Natural killer cell (primary cell): ENCODE measurements around the gene CC2D2A. TPM values are rescaled to one million over a fixed set of nuclear protein-coding genes. Genes with fewer than 3 reads are reported as not detected.

Experiments used
- ATAC-seq, 3 donors: fragments of 150-1000 bp in 2 of 3; fragments of 200-7000 bp in 1 of 3; cut with Tn5 transposase; 1 replicate in 1 of 3; 2 replicates in 2 of 3; pipeline ENCODE4 v1.10.0; 2021; ENCODE audit warnings: mild to moderate bottlenecking in 2 of 3, moderate library complexity in 2 of 3
- DNase-seq, 2 donors: peaks; one replicate each; pipeline versions ENCODE4 v3.0.0 to v3.0.0-alpha.2; 2013 to 2021; ENCODE audit warnings: mixed read lengths in 1 of 2
- H3K27ac ChIP-seq: one replicate; pipeline ENCODE4 v1.5.1; 2013; ENCODE audit warnings: mild to moderate bottlenecking, low read length
- H3K27me3 ChIP-seq: one replicate; pipeline ENCODE4 v1.6.1; 2013; ENCODE audit warnings: low read length; ENCODE audit not compliant: control insufficient read depth, insufficient read depth
- H3K36me3 ChIP-seq: one replicate; pipeline ENCODE4 v1.6.1; 2013; ENCODE audit warnings: low read length; ENCODE audit not compliant: control insufficient read depth, insufficient read depth
- H3K4me1 ChIP-seq: one replicate; pipeline ENCODE4 v1.6.1; 2013; ENCODE audit warnings: low read length; ENCODE audit not compliant: control insufficient read depth, insufficient read depth
- H3K4me3 ChIP-seq: one replicate; pipeline ENCODE4 v1.5.1; 2013; ENCODE audit warnings: low read length
- H3K9me3 ChIP-seq: one replicate; pipeline ENCODE4 v1.6.1; 2013; ENCODE audit warnings: low read length; ENCODE audit not compliant: control insufficient read depth, insufficient read depth
- H3K27ac Mint-ChIP-seq, 2 donors: one replicate each; pipeline ENCODE4 v1.8.0; 2022; ENCODE audit warnings: mild to moderate bottlenecking in 2 of 2, mixed read lengths in 2 of 2, moderate library complexity in 1 of 2
- H3K27me3 Mint-ChIP-seq, 2 donors: one replicate each; pipeline ENCODE4 v1.8.0; 2022; ENCODE audit warnings: low read depth in 2 of 2, mixed read lengths in 2 of 2
- H3K36me3 Mint-ChIP-seq: one replicate; pipeline ENCODE4 v1.8.0; 2022; ENCODE audit warnings: mixed read lengths
- H3K4me1 Mint-ChIP-seq, 2 donors: one replicate each; pipeline ENCODE4 v1.8.0; 2022; ENCODE audit warnings: mixed read lengths in 2 of 2
- H3K4me3 Mint-ChIP-seq: one replicate; pipeline ENCODE4 v1.8.0; 2022; ENCODE audit warnings: mild to moderate bottlenecking, moderate library complexity, mixed read lengths
- H3K9me3 Mint-ChIP-seq, 2 donors: one replicate each; pipeline ENCODE4 v1.8.0; 2022; ENCODE audit warnings: mixed read lengths in 2 of 2
- WGBS: methylation state at CpG from one replicate; pipeline ENCODE4 v1.1.7; 2013; ENCODE audit warnings: missing lambda C conversion rate; ENCODE audit not compliant: insufficient coverage; 5-methylcytosine and 5-hydroxymethylcytosine counted together
- intact Hi-C: fragments of 100-400 bp; cut with micrococcal nuclease; formaldehyde crosslinking; loops from one replicate; pipeline ENCODE4 v1.14.2; 2022
- total RNA-seq, 4 donors: library from RNA; stranded (reverse); fragments of 120-200 nt in 1 of 4; gene quantifications; one replicate each; pipeline versions ENCODE4 v1.2.3 to v1.2.4, GENCODE V29; 2013 to 2022
- TF ChIP-seq, protein P1 (sequence below): fragments of 200-600 bp; IDR thresholded peaks from one replicate; pipeline ENCODE4 v1.8.0; 2022; ENCODE audit warnings: antibody characterized with exemption

The CC2D2A gene
- total RNA-seq, 3 donors from 2014 or later (not counting 1 experiment from before 2014, with no cell fraction given): 0.78 to 1.6 (median 0.83) TPM

DNA sequence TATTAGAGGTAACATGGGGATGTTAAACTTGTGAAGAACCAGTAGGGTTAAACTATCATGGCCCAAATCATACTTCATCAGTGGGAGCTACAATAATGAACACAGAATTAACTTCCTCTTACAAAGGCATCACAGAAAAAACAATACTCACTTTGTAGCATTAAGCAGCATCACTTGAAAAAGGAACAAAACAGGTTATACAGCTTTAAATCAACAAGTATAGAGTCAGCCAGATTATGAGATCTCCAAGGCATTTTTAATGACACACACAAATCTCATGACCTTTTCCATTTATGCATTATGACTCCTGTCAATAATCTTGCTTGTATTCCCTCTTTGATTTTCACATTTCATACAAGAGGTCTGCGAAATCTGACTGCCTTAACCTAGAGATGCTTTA lies 167.1 kb downstream of the CC2D2A start:
- Mint-ChIP-seq H3K4me1 (peaks cover 4 to 15% of the 10 kb centered on the region in 2 donors), H3K4me3 (no peak overlapping the region), H3K9me3 (no peaks in the 10 kb centered on the region), H3K36me3 (peaks cover 8% of the 10 kb centered on the region), H3K27ac (peak overlapping the region; percentile 18 to 59), H3K27me3 (no peaks in the 10 kb centered on the region)
- no peaks in the 10 kb centered on the region for H3K4me1 ChIP-seq
- H3K27me3 ChIP-seq: no peaks in the 10 kb centered on the region
- no peak overlapping the region for H3K4me3 ChIP-seq
- peaks cover 58% of the 10 kb centered on the region for H3K36me3 ChIP-seq
- ATAC-seq: no peak
- TF ChIP-seq, protein P1, sequence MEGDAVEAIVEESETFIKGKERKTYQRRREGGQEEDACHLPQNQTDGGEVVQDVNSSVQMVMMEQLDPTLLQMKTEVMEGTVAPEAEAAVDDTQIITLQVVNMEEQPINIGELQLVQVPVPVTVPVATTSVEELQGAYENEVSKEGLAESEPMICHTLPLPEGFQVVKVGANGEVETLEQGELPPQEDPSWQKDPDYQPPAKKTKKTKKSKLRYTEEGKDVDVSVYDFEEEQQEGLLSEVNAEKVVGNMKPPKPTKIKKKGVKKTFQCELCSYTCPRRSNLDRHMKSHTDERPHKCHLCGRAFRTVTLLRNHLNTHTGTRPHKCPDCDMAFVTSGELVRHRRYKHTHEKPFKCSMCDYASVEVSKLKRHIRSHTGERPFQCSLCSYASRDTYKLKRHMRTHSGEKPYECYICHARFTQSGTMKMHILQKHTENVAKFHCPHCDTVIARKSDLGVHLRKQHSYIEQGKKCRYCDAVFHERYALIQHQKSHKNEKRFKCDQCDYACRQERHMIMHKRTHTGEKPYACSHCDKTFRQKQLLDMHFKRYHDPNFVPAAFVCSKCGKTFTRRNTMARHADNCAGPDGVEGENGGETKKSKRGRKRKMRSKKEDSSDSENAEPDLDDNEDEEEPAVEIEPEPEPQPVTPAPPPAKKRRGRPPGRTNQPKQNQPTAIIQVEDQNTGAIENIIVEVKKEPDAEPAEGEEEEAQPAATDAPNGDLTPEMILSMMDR: no peak
- no CpG with 5 or more reads among the region's 1 CpG for WGBS
- intact Hi-C loops: no loop called here
- no peak for DNase-seq
- H3K9me3 ChIP-seq: no peaks in the 10 kb centered on the region
- H3K27ac ChIP-seq: no peak overlapping the region

GRCh38 chr4:15638418-15638817 lies 168.7 kb downstream of the CC2D2A start:
- H3K9me3 ChIP-seq: no peaks in the 10 kb centered on the region
- peaks cover 56% of the 10 kb centered on the region for H3K36me3 ChIP-seq
- DNase-seq (no peak), ATAC-seq (no peak)
- H3K27me3 ChIP-seq: no peaks in the 10 kb centered on the region
- TF ChIP-seq, protein P1: no peak
- no peak overlapping the region for H3K27ac ChIP-seq
- 97% methylated on average over 6 of the region's 6 CpGs for WGBS
- intact Hi-C loops: no loop called here
- Mint-ChIP-seq H3K4me1 (peaks cover 12 to 22% of the 10 kb centered on the region in 2 donors), H3K4me3 (no peak overlapping the region), H3K27ac (no peak overlapping the region), H3K27me3 (no peaks in the 10 kb centered on the region), H3K36me3 (no peaks in the 10 kb centered on the region), H3K9me3 (no peaks in the 10 kb centered on the region)
- H3K4me3 ChIP-seq: no peak overlapping the region
- no peaks in the 10 kb centered on the region for H3K4me1 ChIP-seq

DNA sequence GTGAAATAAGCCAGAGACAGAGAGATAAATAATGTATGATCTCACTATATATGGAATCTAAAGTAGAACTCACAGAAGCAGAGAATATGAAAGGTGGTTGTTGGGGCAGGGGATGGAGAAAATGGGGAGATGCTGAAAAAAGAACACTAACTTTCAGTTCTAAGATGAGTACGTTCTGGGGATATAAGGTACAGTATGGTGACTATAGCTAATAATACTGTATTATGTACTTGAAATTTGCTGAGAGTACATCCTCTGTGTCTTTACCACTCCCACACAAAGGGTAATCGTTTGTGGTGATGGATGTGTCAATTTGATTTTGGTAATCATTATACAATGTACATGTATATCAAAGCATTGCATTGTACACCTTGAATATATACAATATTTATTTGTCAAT lies 178.9 kb downstream of the CC2D2A start:
- Mint-ChIP-seq H3K4me1 (peaks cover 57 to 70% of the 10 kb centered on the region in 2 donors), H3K27me3 (no peaks in the 10 kb centered on the region), H3K9me3 (no peaks in the 10 kb centered on the region), H3K4me3 (peak overlapping the region; percentile 63), H3K36me3 (no peaks in the 10 kb centered on the region), H3K27ac (peak overlapping the region; percentile 94 to 96)
- Histone ChIP-seq H3K9me3 (no peaks in the 10 kb centered on the region), H3K36me3 (no peaks in the 10 kb centered on the region), H3K4me1 (peaks cover 13% of the 10 kb centered on the region), H3K4me3 (no peak overlapping the region), H3K27ac (no peak overlapping the region), H3K27me3 (no peaks in the 10 kb centered on the region)
- DNase-seq (no peak), ATAC-seq (no peak)
- WGBS: 50% methylated on average over 1 of the region's 2 CpGs
- TF ChIP-seq, protein P1: no peak
- intact Hi-C loops: no loop called here

GRCh38 chr4:15649914-15650545 lies 180.3 kb downstream of the CC2D2A start:
- Mint-ChIP-seq H3K36me3 (no peaks in the 10 kb centered on the region), H3K27me3 (no peaks in the 10 kb centered on the region), H3K9me3 (no peaks in the 10 kb centered on the region), H3K4me1 (peaks cover 56 to 68% of the 10 kb centered on the region in 2 donors), H3K27ac (peak overlapping the region; percentile 94 to 96), H3K4me3 (peak overlapping the region; percentile 70)
- 6% methylated on average over 3 of the region's 5 CpGs for WGBS
- peaks cover 23% of the 10 kb centered on the region for H3K4me1 ChIP-seq
- no peaks in the 10 kb centered on the region for H3K27me3 ChIP-seq
- no peaks in the 10 kb centered on the region for H3K9me3 ChIP-seq
- no peak overlapping the region for H3K4me3 ChIP-seq
- ATAC-seq: peak; percentile 79 to 90 (median 80)
- peak; percentile 48 to 88 for DNase-seq
- H3K36me3 ChIP-seq: no peaks in the 10 kb centered on the region
- peak overlapping the region; percentile 38 for H3K27ac ChIP-seq
- intact Hi-C loops: loop anchor here (2.0 to 10.0 kb wide), 3 partner anchors 175 to 417 kb away; partner anchors contain the start of gene FGFBP2
- TF ChIP-seq, protein P1: peak; percentile 73
